Stimulated activated CD8-positive, alpha-beta memory T cell treated with anti-CD3 and anti-CD28 coated beads, Interleukin-4, amount 100 ng/mL, for 4 hours (primary cell): ENCODE data around the gene NEK9.
A peak's percentile ranks its signal among the peaks of the same experiment; 100 is the strongest.
"Not testable (repeated sequence)": the region's sequence is repeated elsewhere in the genome, so short reads cannot be mapped to it uniquely, and the experiment has no call there.

Experiments used
- DNase-seq, 2 donors: peaks; one replicate each; pipeline ENCODE4 v3.0.0-alpha.2; 2020; ENCODE audit warnings: low read depth in 2 of 2, low spot score in 1 of 2

NEK9 gene

GRCh38 chr14:75068294-75069120 lies 58.3 kb downstream of the NEK9 start:
- no peak for DNase-seq

- DNase-seq: not testable (repeated sequence)
Measured at GRCh38 chr14:75067765-75068164, 59.1 kb downstream of the NEK9 start.

DNA sequence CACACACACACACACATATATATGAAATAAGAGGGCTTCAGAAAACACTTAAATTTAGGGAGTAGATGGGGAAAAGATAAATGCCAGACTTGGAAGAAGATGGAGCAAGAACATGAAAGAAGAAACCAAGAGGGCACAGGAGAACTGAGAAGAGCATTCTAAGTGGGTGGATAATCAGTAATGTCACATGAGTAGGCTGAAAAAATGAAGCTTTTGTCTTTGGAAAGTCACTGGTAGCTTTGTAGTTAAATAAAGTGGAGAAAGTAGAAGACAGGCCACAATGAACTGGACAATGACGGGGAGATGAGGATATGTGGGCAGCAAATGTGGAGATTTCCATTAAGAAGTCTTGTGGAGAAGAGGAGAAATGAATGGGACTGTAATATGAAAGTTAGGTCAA lies 59.6 kb downstream of the NEK9 start:
- no peak for DNase-seq

DNA sequence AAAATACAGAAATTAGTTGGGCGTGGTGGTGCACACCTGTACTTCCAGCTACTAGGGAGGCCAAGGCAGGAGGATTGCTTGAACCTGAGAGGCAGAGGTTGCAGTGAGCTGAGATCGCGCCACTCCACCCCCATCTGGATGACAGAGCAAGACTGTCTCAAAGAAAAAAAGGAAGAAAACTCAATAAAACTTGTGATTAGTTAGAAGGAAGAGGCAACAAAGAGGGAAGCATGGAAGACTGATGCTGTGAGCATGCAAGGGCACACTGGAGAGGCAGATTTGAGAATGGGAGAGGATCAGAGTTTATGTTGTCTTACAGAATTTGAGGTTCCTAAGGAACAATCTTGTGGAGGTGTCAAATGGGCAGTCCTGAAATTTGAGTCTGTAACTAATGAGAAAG lies 60.2 kb downstream of the NEK9 start:
- no peak for DNase-seq

DNA sequence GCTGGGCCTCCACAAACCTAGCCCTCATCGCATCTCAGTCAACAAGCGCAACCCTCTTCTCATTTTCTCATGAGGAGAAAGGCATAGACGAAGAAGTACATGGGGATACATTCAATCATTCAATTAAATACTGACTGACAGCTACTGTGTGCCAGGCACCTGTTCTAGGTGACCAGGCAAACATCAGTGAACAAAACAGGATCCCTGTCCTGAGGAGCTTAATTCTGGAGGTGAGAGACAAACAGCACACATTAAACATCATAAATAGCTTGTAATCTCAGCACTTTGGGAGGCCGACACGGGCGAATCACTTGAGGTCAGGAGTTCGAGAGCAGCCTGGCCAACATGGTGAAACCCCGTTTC lies 62.7 kb downstream of the NEK9 start:
- no peak for DNase-seq

DNA sequence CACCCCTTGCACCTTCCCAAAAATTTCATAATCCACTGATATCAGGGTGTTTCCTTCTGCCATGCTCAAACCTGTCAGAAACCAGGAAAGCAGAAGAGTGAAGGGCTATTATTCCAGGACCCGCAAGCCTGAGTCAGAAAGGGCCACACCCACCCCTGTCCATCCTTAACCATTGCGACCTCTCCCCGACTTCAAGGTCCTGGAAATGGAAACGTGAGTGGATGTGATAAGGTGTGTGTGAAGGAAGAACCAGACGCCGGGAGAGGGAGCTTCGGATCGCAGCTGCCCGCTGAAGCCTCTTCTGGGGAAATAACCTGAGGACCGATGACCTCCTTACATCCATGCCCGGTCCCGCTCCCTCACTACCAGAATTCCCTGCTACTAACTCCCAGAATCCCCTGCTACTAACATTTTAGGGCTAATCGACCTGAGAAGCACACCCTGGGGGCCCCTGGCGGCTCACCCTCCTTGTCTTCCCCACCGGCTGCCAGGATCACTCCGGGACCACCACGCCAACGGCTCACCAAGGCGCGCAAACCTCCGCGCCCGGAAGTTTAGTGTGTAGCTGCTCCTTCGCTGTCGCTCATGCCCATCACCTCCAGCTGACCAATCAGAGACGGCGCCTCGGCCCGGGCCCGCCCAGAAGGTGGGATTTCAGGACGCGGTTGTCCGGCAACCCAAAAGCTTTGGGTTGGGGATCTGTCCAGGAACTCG lies 63.2 kb downstream of the NEK9 start, which contains the start of gene ACYP1:
ACYP1 (minus strand) TSS at position 534 of the 714 bp plus-strand sequence; CDS start at position 63, 471 bp downstream.
- DNase-seq: peak; percentile 76 to 78

DNA sequence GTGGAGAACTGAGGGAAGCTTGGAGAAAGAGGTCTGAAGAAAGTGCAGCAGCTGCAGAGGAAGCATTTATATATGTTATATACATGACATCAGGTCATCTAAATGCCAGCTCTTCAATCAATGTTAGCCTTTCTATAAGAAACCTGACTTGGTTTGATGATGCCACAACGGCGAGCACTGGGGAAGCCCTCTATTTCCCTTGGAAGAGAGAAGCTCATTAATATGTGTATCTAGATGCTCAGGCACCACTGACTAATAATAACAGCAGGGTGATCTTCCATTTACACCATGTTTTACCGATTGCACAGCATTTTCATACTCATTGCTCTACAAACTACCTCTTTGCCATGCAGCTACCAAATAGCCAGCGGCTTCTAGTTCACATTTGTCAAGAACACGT lies 63.8 kb downstream of the NEK9 start:
- DNase-seq: no peak

DNA sequence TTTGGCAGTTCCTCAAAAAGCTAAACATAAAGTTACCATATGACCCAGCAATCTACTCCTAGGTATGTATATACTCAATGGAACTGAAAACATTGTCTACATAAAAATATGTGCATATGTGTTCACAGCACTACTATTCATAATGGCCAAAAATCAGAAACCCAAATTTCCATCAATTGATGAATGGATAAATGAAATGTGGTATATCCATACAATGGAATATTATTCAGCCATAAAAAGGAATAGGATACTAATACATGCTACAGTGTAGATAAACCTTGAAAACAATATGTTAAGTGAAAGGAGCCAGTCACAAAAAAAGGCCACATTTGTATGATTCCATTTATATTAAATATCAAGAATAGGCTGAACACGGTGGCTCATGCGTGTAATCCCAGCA lies 66.4 kb downstream of the NEK9 start:
- DNase-seq: no peak

- no peak for DNase-seq
Measured at GRCh38 chr14:75059642-75060041, 67.2 kb downstream of the NEK9 start.

DNA sequence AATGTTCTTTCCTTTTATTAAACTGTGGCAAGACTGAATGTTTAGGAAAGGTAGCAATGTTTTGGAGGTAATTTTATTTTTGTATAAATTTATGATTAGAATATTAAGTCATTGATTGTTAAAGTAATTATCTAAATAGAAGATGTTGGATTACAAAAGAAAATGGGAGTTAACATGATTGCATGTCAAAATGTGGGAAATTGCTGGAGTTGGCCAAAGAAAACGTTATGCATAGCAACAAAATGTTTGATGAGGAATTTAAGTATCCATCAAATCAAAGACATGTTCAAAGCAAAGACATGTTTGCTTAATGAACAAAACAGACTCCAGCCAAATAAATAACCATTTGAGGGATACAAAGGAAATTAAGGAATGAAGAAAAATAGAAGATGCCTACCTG lies 72.4 kb downstream of the NEK9 start:
- DNase-seq: no peak

- DNase-seq: no peak
Measured at GRCh38 chr14:75053396-75054291, 73.2 kb downstream of the NEK9 start.

DNA sequence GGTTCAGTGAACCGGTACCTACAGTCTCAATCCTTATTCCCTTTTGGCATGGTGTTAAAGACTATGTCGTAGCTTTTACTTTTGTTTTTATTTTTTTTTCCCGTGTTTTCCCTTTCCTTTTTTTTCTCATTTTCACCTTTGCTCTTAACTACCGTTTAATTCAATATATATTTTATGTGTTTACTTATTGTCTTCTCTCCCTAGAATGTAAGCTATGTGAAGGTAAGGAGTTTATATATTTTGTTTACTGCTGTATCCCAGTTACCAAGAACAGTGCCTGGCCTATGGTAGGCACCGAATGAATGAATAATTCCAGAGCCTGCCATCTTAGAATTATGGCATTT lies 75.3 kb downstream of the NEK9 start:
- DNase-seq: no peak

- DNase-seq: peak; percentile 59 to 61
Measured at GRCh38 chr14:75050852-75051555, 75.8 kb downstream of the NEK9 start, which contains the start of gene MLH3. Gene MLH3, minus strand, starts transcription at chr14:75051467. Its CDS starts 1,812 bp downstream, at chr14:75049655.

GRCh38 chr14:75049731-75050201 lies 77.1 kb downstream of the NEK9 start:
- DNase-seq: no peak

- no peak for DNase-seq
Measured at GRCh38 chr14:75049136-75049535, 77.7 kb downstream of the NEK9 start.

- no peak for DNase-seq
Measured at GRCh38 chr14:75048101-75048500, 78.7 kb downstream of the NEK9 start.

GRCh38 chr14:75047506-75047905 lies 79.3 kb downstream of the NEK9 start:
- DNase-seq: no peak

GRCh38 chr14:75046899-75047298 lies 79.9 kb downstream of the NEK9 start:
- DNase-seq: no peak

DNA sequence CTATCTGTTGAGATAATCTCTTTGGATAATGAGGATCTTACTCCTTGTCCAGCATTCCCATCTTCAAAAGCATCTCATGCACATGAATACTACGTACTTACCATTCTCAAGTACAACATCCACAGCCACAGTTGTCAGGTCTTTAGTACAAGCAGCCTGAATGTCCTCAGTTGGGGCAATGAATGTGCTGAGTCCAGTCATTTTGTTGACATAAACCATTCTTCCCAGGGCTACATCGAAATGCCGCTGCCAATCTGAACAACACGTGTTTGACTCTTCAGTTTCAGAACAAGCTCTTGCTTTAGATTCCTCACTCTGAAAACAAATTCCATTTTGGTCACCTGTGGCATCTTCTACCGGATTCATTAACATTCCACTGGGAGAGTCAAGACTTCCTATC lies 80.6 kb downstream of the NEK9 start:
- DNase-seq: no peak

DNA sequence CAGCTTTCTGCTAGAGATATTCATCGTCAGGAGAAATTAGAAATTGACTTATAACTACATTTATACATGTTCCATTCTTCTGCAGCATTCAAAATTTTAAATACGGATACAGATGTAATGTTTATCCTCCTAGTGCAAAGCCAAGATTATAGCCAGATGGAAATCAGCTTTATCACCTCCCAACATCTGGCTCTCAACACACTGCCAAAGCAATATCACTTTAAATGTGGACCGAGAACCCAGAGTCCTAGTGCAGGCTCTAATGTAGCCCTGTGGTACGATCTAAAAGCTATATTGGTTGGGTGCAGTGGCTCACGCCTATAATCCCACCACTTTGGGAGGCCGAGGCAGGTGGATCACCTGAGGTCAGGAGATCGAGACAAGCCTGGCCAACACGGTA lies 82.1 kb downstream of the NEK9 start:
- no peak for DNase-seq

DNA sequence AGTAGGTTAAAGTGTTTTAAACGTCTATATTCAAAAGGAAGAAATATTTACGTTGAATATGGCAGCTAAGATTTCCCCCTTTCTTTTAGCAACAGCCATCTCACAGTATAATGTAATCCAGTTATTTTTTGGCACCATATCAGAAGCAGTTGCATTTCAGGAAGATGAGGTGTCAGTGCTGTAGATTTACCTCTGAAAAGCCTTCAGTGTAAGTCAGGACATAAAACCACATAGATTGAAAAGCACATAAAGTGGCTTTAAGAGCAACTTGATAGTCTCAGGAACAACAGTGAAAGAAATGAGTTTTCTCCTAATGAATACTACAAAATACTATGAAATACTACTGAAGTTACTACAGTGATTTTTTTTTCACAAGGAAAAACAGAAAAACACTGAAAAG lies 82.5 kb downstream of the NEK9 start:
- no peak for DNase-seq
